Loucy (cell line): ENCODE measurements around the gene IGF2.

ENCODE experiments used
- CTCF ChIP-seq: fragments of 200-600 bp; sonication (generic); conservative IDR thresholded peaks from 2 replicates; pipeline ENCODE4 v1.5.1; 2014; ENCODE audit warnings: mild to moderate bottlenecking, antibody characterized with exemption, low read length
- EZH2phosphoT487 ChIP-seq: fragments of 200-600 bp; IDR thresholded peaks from 2 replicates; pipeline ENCODE4 v1.6.1; 2018; ENCODE audit warnings: antibody characterized with exemption, mild to moderate bottlenecking, moderate library complexity, borderline replicate concordance

- TF ChIP-seq CTCF, result no peak
- no peak for TF ChIP-seq EZH2phosphoT487
Observed at GRCh38 chr11:2097998-2098690, 41.0 kb downstream of the IGF2 start.
